T-cell (primary cell): ENCODE results near the gene FBXO2. TPM values are rescaled to one million over a fixed set of nuclear protein-coding genes. Genes with fewer than 3 reads are reported as not detected.

Experiments
- ATAC-seq, 4 experiments: fragments of 200-7000 bp in 3 of 4; fragments of 150-1000 bp in 1 of 4; cut with Tn5 transposase; replicated peaks in 1 of 4; 1 replicate in 3 of 4; 2 replicates in 1 of 4; pipeline ENCODE4 v1.10.0; 2021; ENCODE audit warnings: moderate library complexity in 3 of 4, mild to moderate bottlenecking in 2 of 4, moderate number of reproducible peaks in 1 of 4
- CTCF ChIA-PET, 2 donors: fragments of 300-600 bp; sonication (Branson Sonifier 250); formaldehyde crosslinking; loops; one replicate each; lab custom pipeline; 2022; ENCODE audit warnings: antibody characterized with exemption in 2 of 2; lab: Charles Lee
- POLR2A ChIA-PET, 2 donors: fragments of 300-600 bp; sonication (Branson Sonifier 250); formaldehyde crosslinking; loops; one replicate each; lab custom pipeline; 2022; ENCODE audit warnings: antibody characterized with exemption in 2 of 2; lab: Charles Lee
- DNase-seq, 35 experiments: peaks; one replicate each; pipeline versions ENCODE4 v3.0.0 to v3.0.0-alpha.2; 2013 to 2023
- H3K27ac ChIP-seq: one replicate; pipeline ENCODE4 v1.5.1; 2013; ENCODE audit warnings: low read length
- H3K27me3 ChIP-seq, 2 experiments: replicated peaks in 1 of 2; 1 replicate in 1 of 2; 2 replicates in 1 of 2; pipeline versions ENCODE4 v1.6.1 to v1.7.0; 2013; ENCODE audit warnings: low read length in 1 of 2, mixed read lengths in 1 of 2; ENCODE audit not compliant: control insufficient read depth in 2 of 2, insufficient read depth in 2 of 2; ENCODE audit errors: extremely low read depth in 1 of 2
- H3K36me3 ChIP-seq, 2 donors: 1 replicate in 1 of 2; 2 replicates in 1 of 2; pipeline versions ENCODE4 v1.6.1 to v1.7.0; 2013; ENCODE audit warnings: low read length in 1 of 2; ENCODE audit not compliant: control insufficient read depth in 2 of 2, insufficient read depth in 1 of 2; ENCODE audit errors: extremely low read depth in 1 of 2
- H3K4me1 ChIP-seq, 2 experiments: 1 replicate in 1 of 2; 2 replicates in 1 of 2; pipeline versions ENCODE4 v1.6.1 to v1.7.0; 2013; ENCODE audit warnings: low read length in 2 of 2, mixed read lengths in 1 of 2; ENCODE audit not compliant: insufficient read depth in 2 of 2, control insufficient read depth in 1 of 2; ENCODE audit errors: extremely low read depth in 1 of 2
- H3K4me3 ChIP-seq, 2 donors: 1 replicate in 1 of 2; 2 replicates in 1 of 2; pipeline versions ENCODE4 v1.5.1 to v1.7.0; 2013; ENCODE audit warnings: mild to moderate bottlenecking in 2 of 2, low read length in 1 of 2, moderate library complexity in 1 of 2; ENCODE audit not compliant: control insufficient read depth in 1 of 2; ENCODE audit errors: extremely low read depth in 1 of 2
- H3K9me3 ChIP-seq: 2 replicates; pipeline ENCODE4 v1.7.0; 2013
- H3K27ac Mint-ChIP-seq, 2 donors: one replicate each; pipeline ENCODE4 v1.8.0; 2020 to 2021; ENCODE audit warnings: mild to moderate bottlenecking in 2 of 2, mixed read lengths in 2 of 2
- H3K27me3 Mint-ChIP-seq, 2 donors: one replicate each; pipeline ENCODE4 v1.8.0; 2021 to 2022; ENCODE audit warnings: mixed read lengths in 2 of 2
- H3K36me3 Mint-ChIP-seq: one replicate; pipeline ENCODE4 v1.8.0; 2021; ENCODE audit warnings: mixed read lengths
- H3K4me1 Mint-ChIP-seq, 3 donors: one replicate each; pipeline ENCODE4 v1.8.0; 2020 to 2022; ENCODE audit warnings: mixed read lengths in 3 of 3, mild to moderate bottlenecking in 1 of 3
- H3K4me3 Mint-ChIP-seq, 3 donors: one replicate each; pipeline ENCODE4 v1.8.0; 2020 to 2022; ENCODE audit warnings: mild to moderate bottlenecking in 3 of 3, mixed read lengths in 3 of 3, moderate library complexity in 3 of 3
- H3K9me3 Mint-ChIP-seq, 3 donors: one replicate each; pipeline ENCODE4 v1.8.0; 2020 to 2022; ENCODE audit warnings: mixed read lengths in 3 of 3
- WGBS: methylation state at CpG from one replicate; pipeline ENCODE4 v1.1.5; 2013; ENCODE audit warnings: missing lambda C conversion rate; ENCODE audit not compliant: insufficient coverage; 5-methylcytosine and 5-hydroxymethylcytosine counted together
- total RNA-seq, 35 experiments: library from RNA in 6 of 35; stranded (reverse) in 6 of 35; fragments of 120-200 nt in 1 of 35; gene quantifications; one replicate each; pipeline versions ENCODE4 v1.2.1 to v1.2.4 and lab custom pipeline; 2013 to 2026

Gene FBXO2
- total RNA-seq, 5 donors from 2014 or later (not counting 1 experiment from before 2014, with no cell fraction given): 4.7 to 8.4 (median 6.3) TPM

DNA sequence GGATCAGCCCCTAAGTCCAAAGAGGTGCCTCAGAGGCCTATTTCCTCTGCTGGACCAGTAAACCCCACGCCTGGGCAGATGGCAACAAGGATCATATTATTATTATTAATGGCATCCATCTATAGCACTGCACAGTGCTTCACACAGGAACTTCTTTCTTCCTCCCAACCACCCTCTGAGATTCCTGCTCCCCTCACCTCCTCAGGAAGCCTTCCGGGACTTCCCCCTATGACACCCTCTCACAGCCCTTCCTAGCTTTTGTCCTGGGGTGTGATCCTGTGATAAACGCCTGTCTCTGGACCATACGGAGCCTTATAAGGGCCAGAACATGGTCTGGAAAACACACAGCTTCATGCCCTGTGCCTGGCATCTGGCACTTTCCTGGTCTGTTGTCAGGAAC, 3.2 kb downstream of the FBXO2 start:
- Mint-ChIP-seq H3K27ac (peak overlapping the region; percentile 78 to 86), H3K9me3 (no peaks in the 10 kb centered on the region), H3K4me3 (peak overlapping the region; percentile 71 to 84 (median 80)), H3K27me3 (no peaks in the 10 kb centered on the region), H3K36me3 (no peaks in the 10 kb centered on the region), H3K4me1 (peaks cover 29 to 44% (median 37%) of the 10 kb centered on the region in 3 donors)
- no peak for DNase-seq
- 92% methylated on average over 3 of the region's 4 CpGs for WGBS
- POLR2A ChIA-PET: interaction anchor here in 1 of 2 donors (0.6 kb wide), 1 partner anchor 34 kb away, joined by 3 read pairs; no protein-coding TSS in a partner anchor
- CTCF ChIA-PET: interaction anchor here (0.9 to 5.6 kb wide), 6 partner anchors 13 to 410 kb away, joined by 3 to 56 read pairs (median 6); partner anchors contain the start of genes AGTRAP (in 1 of the 2) and FBXO6 (in 1 of the 2)
- H3K4me1 ChIP-seq: peaks cover 9 to 52% of the 10 kb centered on the region in 2 experiments
- H3K27me3 ChIP-seq: peaks cover 0 to 9% of the 10 kb centered on the region in 2 experiments
- H3K9me3 ChIP-seq: no peaks in the 10 kb centered on the region
- H3K36me3 ChIP-seq: no peaks in the 10 kb centered on the region
- no peak overlapping the region for H3K27ac ChIP-seq
- ATAC-seq: no peak
- peak overlapping the region in 1 of 2 donors; percentile 23 for H3K4me3 ChIP-seq

DNA sequence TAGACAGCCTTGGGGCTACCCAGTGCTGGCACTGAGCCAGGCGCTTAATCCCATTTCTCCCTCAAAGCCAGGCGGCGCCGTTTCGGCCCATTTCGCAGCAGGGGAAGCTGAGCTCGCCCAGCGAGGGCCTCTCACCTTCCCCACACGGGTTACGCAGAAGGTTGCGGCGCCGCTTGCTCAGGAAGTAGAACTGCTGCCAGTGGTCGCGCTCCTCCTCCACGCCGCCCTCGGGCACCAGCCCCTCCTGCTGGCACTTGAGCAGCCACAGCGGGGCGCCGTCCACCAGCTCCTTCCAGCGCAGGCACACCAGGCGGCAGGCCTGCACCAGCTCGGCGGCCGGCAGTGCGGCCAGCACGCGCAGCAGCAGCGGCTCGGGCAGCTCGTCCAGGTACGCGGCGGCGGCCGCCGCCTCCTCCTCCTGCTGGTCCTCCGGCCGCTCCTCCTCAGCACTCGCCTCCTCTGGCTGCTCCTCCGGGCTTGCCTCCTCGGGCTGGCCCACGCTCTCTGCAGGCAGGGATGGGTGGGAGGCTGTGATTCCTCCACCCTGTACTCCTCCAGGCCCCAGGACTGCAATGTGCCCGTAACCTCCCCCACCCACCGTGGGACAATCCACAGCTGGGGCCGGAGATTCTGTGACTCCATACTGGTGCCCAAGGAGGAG, 3.8 kb downstream of the FBXO2 start:
- H3K27me3 ChIP-seq: peaks cover 0 to 9% of the 10 kb centered on the region in 2 experiments
- 5% methylated on average over 39 of the region's 47 CpGs for WGBS
- ChIA-PET POLR2A (interaction anchor here (0.6 kb wide), 2 partner anchors 34 to 1435 kb away, joined by 3 to 4 read pairs; no protein-coding TSS in a partner anchor), CTCF (interaction anchor here (0.7 to 5.6 kb wide), 9 partner anchors 14 to 409 kb away, joined by 3 to 56 read pairs (median 4); partner anchors contain the start of genes AGTRAP (in 1 of the 2) and FBXO6 (in 1 of the 2))
- peak overlapping the region; percentile 51 for H3K27ac ChIP-seq
- no peaks in the 10 kb centered on the region for H3K27me3 Mint-ChIP-seq
- H3K4me1 Mint-ChIP-seq: peaks cover 24 to 38% (median 32%) of the 10 kb centered on the region in 3 donors
- H3K9me3 Mint-ChIP-seq: no peaks in the 10 kb centered on the region
- peak overlapping the region; percentile 71 to 84 (median 80) for H3K4me3 Mint-ChIP-seq
- peak overlapping the region; percentile 32 to 39 for H3K4me3 ChIP-seq
- H3K9me3 ChIP-seq: no peaks in the 10 kb centered on the region
- DNase-seq (peak; percentile 45 to 89 (median 77)), ATAC-seq (peak; percentile 56 to 71 (median 63))
- no peaks in the 10 kb centered on the region for H3K36me3 ChIP-seq
- peaks cover 4 to 47% of the 10 kb centered on the region in 2 experiments for H3K4me1 ChIP-seq
- peak overlapping the region; percentile 78 to 86 for H3K27ac Mint-ChIP-seq
- no peaks in the 10 kb centered on the region for H3K36me3 Mint-ChIP-seq

DNA sequence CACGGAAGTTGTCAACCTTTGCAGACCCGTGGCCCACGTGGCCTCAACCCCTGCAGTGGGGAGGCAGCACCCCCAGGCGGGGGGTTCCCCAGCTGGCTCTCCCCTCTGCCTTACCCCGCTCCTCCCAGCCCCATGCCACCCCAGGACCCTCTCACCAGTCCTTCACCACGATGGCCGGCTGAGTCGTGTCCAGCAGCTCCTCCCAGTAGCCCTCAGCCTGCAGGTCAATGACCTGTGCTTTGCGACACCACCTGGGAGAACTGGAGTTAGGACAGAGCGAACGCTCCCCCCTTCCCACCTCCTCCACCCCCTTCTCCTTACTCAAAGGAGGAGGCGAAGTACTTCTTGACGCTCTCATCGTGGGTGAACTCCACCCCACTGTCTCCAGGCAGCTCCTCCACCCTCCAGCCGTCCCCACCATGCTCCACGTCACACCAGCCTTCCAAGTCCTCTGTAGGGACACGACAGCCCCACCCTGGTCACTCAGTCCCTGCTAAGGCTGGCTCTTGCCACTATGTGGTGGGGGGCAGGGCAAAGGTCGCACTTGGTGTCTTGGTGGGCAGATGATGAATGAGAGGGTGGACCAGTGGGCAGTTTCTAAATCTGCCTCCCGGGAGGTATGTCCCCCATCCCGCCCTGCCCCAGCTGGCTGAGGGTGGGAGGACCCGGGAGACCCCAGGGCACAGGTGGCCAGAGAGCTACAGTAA, 4.5 kb downstream of the FBXO2 start:
- Histone ChIP-seq H3K4me1 (peaks cover 2 to 42% of the 10 kb centered on the region in 2 experiments), H3K27me3 (peaks cover 0 to 9% of the 10 kb centered on the region in 2 experiments), H3K9me3 (no peaks in the 10 kb centered on the region), H3K36me3 (no peaks in the 10 kb centered on the region), H3K27ac (peak overlapping the region; percentile 51), H3K4me3 (peak overlapping the region; percentile 32 to 39)
- peak overlapping the region; percentile 28 to 54 for H3K27ac Mint-ChIP-seq
- ATAC-seq: no peak
- H3K27me3 Mint-ChIP-seq: no peaks in the 10 kb centered on the region
- no peaks in the 10 kb centered on the region for H3K9me3 Mint-ChIP-seq
- WGBS: 59% methylated on average over 12 of the region's 21 CpGs
- H3K36me3 Mint-ChIP-seq: no peaks in the 10 kb centered on the region
- no peak for DNase-seq
- ChIA-PET POLR2A (interaction anchor here in 1 of 2 donors (0.6 kb wide), 1 partner anchor 1435 kb away, joined by 4 read pairs; no protein-coding TSS in a partner anchor), CTCF (interaction anchor here (0.7 to 5.6 kb wide), 7 partner anchors 14 to 408 kb away, joined by 3 to 56 read pairs (median 4); partner anchors contain the start of genes AGTRAP (in 1 of the 2) and FBXO6 (in 1 of the 2))
- H3K4me1 Mint-ChIP-seq: peaks cover 23 to 36% (median 29%) of the 10 kb centered on the region in 3 donors
- H3K4me3 Mint-ChIP-seq: peak overlapping the region; percentile 21 to 84 (median 46)

DNA sequence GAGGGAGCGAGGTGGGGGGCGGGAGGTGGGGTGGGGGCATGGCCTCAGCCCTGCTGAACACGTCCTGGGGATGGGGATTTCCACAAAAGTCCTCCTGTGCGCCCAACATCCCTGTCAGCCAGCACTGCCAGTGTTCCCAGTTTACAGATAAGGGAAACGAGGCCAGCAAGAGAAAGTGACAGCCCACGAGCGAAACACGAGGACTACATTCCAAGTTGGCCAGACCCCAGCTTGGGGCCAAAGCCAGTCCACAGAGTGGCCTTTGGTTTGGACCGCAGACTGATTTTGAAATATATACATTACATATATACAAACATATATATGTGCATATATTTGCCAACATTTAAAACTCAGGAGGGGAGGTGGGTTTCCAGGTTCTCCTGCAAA, 5.0 kb downstream of the FBXO2 start:
- Mint-ChIP-seq H3K36me3 (no peaks in the 10 kb centered on the region), H3K9me3 (no peaks in the 10 kb centered on the region), H3K4me1 (peaks cover 23 to 36% (median 29%) of the 10 kb centered on the region in 3 donors), H3K4me3 (peak overlapping the region in 1 of 3 donors; percentile 84), H3K27me3 (no peaks in the 10 kb centered on the region), H3K27ac (peak overlapping the region in 1 of 2 donors; percentile 28)
- H3K4me1 ChIP-seq: peaks cover 2 to 40% of the 10 kb centered on the region in 2 experiments
- H3K27me3 ChIP-seq: peaks cover 0 to 9% of the 10 kb centered on the region in 2 experiments
- CTCF ChIA-PET: interaction anchor here in 1 of 2 donors (0.9 to 5.6 kb wide), 6 partner anchors 15 to 408 kb away, joined by 3 to 56 read pairs (median 6); partner anchors contain the start of genes AGTRAP and FBXO6
- ATAC-seq (peak in 1 of 4 experiments; percentile 5), DNase-seq (no peak)
- 40% methylated on average over 6 of the region's 9 CpGs for WGBS
- no peak overlapping the region for H3K4me3 ChIP-seq
- no peaks in the 10 kb centered on the region for H3K36me3 ChIP-seq
- no peaks in the 10 kb centered on the region for H3K9me3 ChIP-seq
- H3K27ac ChIP-seq: no peak overlapping the region
- POLR2A ChIA-PET: no interaction called here

DNA sequence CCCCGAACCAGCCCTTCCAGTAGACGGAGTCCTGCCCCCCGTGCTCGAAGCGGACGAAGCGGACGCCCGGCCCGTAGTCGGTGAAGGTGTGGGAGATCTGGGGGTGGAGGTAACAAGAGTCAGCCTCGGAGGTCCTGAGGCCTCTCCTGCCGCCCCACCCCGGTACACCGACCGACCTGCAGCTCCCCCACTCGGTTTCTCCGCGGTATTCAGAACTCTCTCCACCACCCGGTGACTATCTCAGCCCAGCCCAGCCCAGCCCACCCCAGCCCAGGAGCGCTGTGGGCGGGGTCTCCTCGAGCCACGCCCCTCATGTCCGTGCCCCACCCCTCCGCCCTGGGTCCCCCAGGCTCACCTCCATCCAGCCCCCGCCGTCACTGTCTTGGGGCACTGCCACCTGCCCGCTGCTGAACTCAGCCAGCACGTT, 5.5 kb downstream of the FBXO2 start:
- Histone ChIP-seq H3K27ac (no peak overlapping the region), H3K4me3 (no peak overlapping the region), H3K9me3 (no peaks in the 10 kb centered on the region), H3K4me1 (peaks cover 2 to 36% of the 10 kb centered on the region in 2 experiments), H3K36me3 (no peaks in the 10 kb centered on the region), H3K27me3 (peaks cover 0 to 9% of the 10 kb centered on the region in 2 experiments)
- 15% methylated on average over 12 of the region's 30 CpGs for WGBS
- Mint-ChIP-seq H3K9me3 (no peaks in the 10 kb centered on the region), H3K36me3 (no peaks in the 10 kb centered on the region), H3K27me3 (no peaks in the 10 kb centered on the region), H3K27ac (no peak overlapping the region), H3K4me3 (peak overlapping the region in 1 of 3 donors; percentile 42), H3K4me1 (peaks cover 23 to 36% (median 29%) of the 10 kb centered on the region in 3 donors)
- ATAC-seq: peak in 3 of 4 experiments; percentile 30 to 50 (median 37)
- peak in 13 of 35 experiments; percentile 8 to 60 (median 27) for DNase-seq
- POLR2A ChIA-PET: no interaction called here
- CTCF ChIA-PET: interaction anchor here in 1 of 2 donors (0.9 to 2.5 kb wide), 3 partner anchors 15 to 407 kb away, joined by 4 to 12 read pairs (median 7); partner anchors contain the start of gene FBXO6
